ENCODE measurements around the gene WAS. TPM values are rescaled to one million over a fixed set of nuclear protein-coding genes. Genes with fewer than 3 reads are reported as not detected.
"Not testable (repeated sequence)": the region's sequence is repeated elsewhere in the genome, so short reads cannot be mapped to it uniquely, and the experiment has no call there.

The WAS gene
- total and polyA plus RNA-seq, 2 donors (not counting 1 experiment from before 2014, with no cell fraction given) = 88.7 to 98.0 TPM

DNA sequence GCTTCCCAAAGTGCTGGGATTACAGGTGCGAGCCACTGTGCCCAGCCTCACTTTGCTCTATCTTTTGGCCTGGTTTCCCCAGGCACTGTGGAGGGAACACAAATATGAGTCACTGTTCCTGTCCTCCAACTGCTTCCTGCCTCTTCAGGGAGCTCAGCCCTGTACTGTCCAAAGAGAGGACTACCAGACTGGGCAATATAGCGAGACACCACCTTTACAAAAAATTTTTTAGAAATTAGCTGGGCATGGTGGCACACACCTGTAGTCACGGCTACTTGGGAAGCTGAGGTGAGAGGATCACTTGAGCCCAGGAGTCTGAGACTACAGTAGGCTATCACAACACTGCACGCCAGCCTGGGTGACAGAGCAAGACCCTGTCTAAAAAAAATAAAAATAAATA, 16.9 kb upstream of the WAS start:
- CTCF ChIA-PET = no interaction called here
- no peak overlapping the region for H3K4me3 Mint-ChIP-seq
- TF ChIP-seq EZH2 (IDR thresholded peaks at IDR 0.05; ENCODE audit: borderline replicate concordance, insufficient read depth, low read depth, low read length, poor library complexity, severe bottlenecking) = no peak
- TF ChIP-seq, protein P1, sequence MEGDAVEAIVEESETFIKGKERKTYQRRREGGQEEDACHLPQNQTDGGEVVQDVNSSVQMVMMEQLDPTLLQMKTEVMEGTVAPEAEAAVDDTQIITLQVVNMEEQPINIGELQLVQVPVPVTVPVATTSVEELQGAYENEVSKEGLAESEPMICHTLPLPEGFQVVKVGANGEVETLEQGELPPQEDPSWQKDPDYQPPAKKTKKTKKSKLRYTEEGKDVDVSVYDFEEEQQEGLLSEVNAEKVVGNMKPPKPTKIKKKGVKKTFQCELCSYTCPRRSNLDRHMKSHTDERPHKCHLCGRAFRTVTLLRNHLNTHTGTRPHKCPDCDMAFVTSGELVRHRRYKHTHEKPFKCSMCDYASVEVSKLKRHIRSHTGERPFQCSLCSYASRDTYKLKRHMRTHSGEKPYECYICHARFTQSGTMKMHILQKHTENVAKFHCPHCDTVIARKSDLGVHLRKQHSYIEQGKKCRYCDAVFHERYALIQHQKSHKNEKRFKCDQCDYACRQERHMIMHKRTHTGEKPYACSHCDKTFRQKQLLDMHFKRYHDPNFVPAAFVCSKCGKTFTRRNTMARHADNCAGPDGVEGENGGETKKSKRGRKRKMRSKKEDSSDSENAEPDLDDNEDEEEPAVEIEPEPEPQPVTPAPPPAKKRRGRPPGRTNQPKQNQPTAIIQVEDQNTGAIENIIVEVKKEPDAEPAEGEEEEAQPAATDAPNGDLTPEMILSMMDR (IDR thresholded peaks at IDR 0.05) = no peak
- H3K9ac ChIP-seq (ENCODE audit: low read length) = no peak overlapping the region
- no peak for DNase-seq
- POLR2A ChIA-PET = interaction anchor here (0.6 kb wide), 1 partner anchor 10 kb away, joined by 3 read pairs; no protein-coding TSS in a partner anchor
- intact Hi-C loops (cut with micrococcal nuclease) = no loop called here
- no peaks in the 10 kb centered on the region for H3K36me3 ChIP-seq (replicated peaks in 1 of 2; ENCODE audit: control extremely low read depth in 1 of 2, control insufficient read depth in 1 of 2, extremely low read depth in 1 of 2, insufficient read depth in 2 of 2, low read length in 1 of 2)
- no peak overlapping the region for H2AFZ ChIP-seq (ENCODE audit: insufficient read depth, low read depth, low read length, poor library complexity, severe bottlenecking)
- no peak overlapping the region for H3K27ac Mint-ChIP-seq
- no peaks in the 10 kb centered on the region for H4K20me1 ChIP-seq (ENCODE audit: control insufficient read depth, insufficient read depth, low read length, poor library complexity, severe bottlenecking)
- H3K9me3 ChIP-seq (ENCODE audit: control extremely low read depth in 1 of 3, control insufficient read depth in 2 of 3, insufficient read depth in 1 of 3, low read length in 2 of 3) = no peaks in the 10 kb centered on the region
- no peak overlapping the region for H3K4me3 ChIP-seq (ENCODE audit: control extremely low read depth in 1 of 5, extremely low read depth in 1 of 5, insufficient read depth in 1 of 5, low read depth in 2 of 5, low read length in 4 of 5)
- no peak overlapping the region for H3K27ac ChIP-seq (ENCODE audit: low read length in 2 of 2)
- WGBS (ENCODE audit: insufficient coverage) = 80% methylated on average over 1 of the region's 4 CpGs
- no peaks in the 10 kb centered on the region for H3K27me3 ChIP-seq (replicated peaks in 1 of 4; ENCODE audit: control extremely low read depth in 1 of 4, control insufficient read depth in 3 of 4, insufficient read depth in 4 of 4, low read length in 3 of 4)
- no peaks in the 10 kb centered on the region for H3K9me3 Mint-ChIP-seq (ENCODE audit: insufficient read depth)
- no peaks in the 10 kb centered on the region for H3K4me1 ChIP-seq (ENCODE audit: control insufficient read depth in 2 of 2, insufficient read depth in 2 of 2, low read length in 2 of 2)
- no peak overlapping the region for H3K4me2 ChIP-seq (replicated peaks; ENCODE audit: low read depth, low read length, poor library complexity, severe bottlenecking)
- H3K79me2 ChIP-seq (ENCODE audit: control insufficient read depth, insufficient read depth, low read length) = no peaks in the 10 kb centered on the region
- no peaks in the 10 kb centered on the region for H3K27me3 Mint-ChIP-seq
- no peak for ATAC-seq (ENCODE audit: low read depth)
- no peaks in the 10 kb centered on the region for H3K4me1 Mint-ChIP-seq

DNA sequence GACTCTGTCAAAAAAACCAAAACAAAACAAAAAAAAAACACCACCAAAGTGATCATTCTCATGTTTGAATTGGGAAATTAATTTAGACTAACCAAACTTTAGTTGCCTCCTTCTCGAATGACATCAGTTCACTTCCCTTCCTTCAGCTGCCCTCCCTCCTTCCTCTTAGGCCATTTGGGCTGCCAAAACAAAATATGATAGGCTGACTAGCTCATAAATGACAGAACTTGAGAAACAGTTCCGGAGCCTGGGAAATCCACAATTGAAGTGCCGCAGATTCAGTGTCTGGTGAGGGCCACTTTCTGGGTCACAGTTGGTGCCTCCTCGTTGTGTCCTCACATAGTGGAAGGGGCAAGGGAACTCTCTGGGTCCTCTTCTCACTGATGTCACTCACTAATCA, 16.1 kb upstream of the WAS start:
- intact Hi-C loops (cut with micrococcal nuclease) = no loop called here
- no peak overlapping the region for H3K4me3 Mint-ChIP-seq

DNA sequence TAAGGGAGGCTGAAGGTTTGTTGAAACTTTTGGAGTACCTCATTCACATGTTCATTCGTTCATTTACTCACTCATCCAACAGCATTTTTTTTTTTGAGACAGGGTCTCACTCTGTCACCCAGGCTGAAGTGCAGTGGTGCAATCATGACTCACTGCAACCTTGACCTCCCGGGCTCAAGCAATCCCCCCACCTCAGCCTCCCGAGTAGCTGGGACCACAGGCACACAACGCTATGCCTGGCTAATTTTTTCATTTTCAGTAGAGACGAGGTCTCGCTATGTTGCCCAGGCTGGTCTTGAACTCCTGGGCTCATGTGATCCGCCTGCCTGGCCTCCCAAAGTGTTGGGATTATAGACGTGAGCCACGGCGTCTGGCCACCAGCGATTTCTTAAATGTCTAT, 15.4 kb upstream of the WAS start:
- H3K4me2 ChIP-seq (replicated peaks; ENCODE audit: low read depth, low read length, poor library complexity, severe bottlenecking); H3K27ac ChIP-seq (ENCODE audit: low read length in 2 of 2); H3K4me1 Mint-ChIP-seq; H3K4me3 Mint-ChIP-seq; H4K20me1 ChIP-seq (ENCODE audit: control insufficient read depth, insufficient read depth, low read length, poor library complexity, severe bottlenecking); H3K27me3 ChIP-seq (replicated peaks in 1 of 4; ENCODE audit: control extremely low read depth in 1 of 4, control insufficient read depth in 3 of 4, insufficient read depth in 4 of 4, low read length in 3 of 4); H3K9me3 ChIP-seq (ENCODE audit: control extremely low read depth in 1 of 3, control insufficient read depth in 2 of 3, insufficient read depth in 1 of 3, low read length in 2 of 3); ATAC-seq (ENCODE audit: low read depth); H3K4me3 ChIP-seq (ENCODE audit: control extremely low read depth in 1 of 5, extremely low read depth in 1 of 5, insufficient read depth in 1 of 5, low read depth in 2 of 5, low read length in 4 of 5); H3K79me2 ChIP-seq (ENCODE audit: control insufficient read depth, insufficient read depth, low read length); H3K27me3 Mint-ChIP-seq; POLR2A ChIA-PET; H3K27ac Mint-ChIP-seq; DNase-seq; H3K4me1 ChIP-seq (ENCODE audit: control insufficient read depth in 2 of 2, insufficient read depth in 2 of 2, low read length in 2 of 2); H3K9ac ChIP-seq (ENCODE audit: low read length); H3K36me3 ChIP-seq (replicated peaks in 1 of 2; ENCODE audit: control extremely low read depth in 1 of 2, control insufficient read depth in 1 of 2, extremely low read depth in 1 of 2, insufficient read depth in 2 of 2, low read length in 1 of 2); CTCF ChIA-PET; H2AFZ ChIP-seq (ENCODE audit: insufficient read depth, low read depth, low read length, poor library complexity, severe bottlenecking); H3K9me3 Mint-ChIP-seq (ENCODE audit: insufficient read depth); intact Hi-C loops (cut with micrococcal nuclease): not testable (repeated sequence)
- WGBS (ENCODE audit: insufficient coverage) = 97% methylated on average over 5 of the region's 11 CpGs

More for the DNA sequence above, 16.1 kb upstream of the WAS start:
- TF ChIP-seq, protein P1 (IDR thresholded peaks at IDR 0.05) = no peak
- no peak for TF ChIP-seq EZH2 (IDR thresholded peaks at IDR 0.05; ENCODE audit: borderline replicate concordance, insufficient read depth, low read depth, low read length, poor library complexity, severe bottlenecking)
- ATAC-seq (ENCODE audit: low read depth) (no peak), DNase-seq (no peak)
- no peaks in the 10 kb centered on the region for H3K79me2 ChIP-seq (ENCODE audit: control insufficient read depth, insufficient read depth, low read length)
- H3K4me2 ChIP-seq (replicated peaks; ENCODE audit: low read depth, low read length, poor library complexity, severe bottlenecking) = no peak overlapping the region
- no peak overlapping the region for H3K27ac ChIP-seq (ENCODE audit: low read length in 2 of 2)
- ChIA-PET POLR2A (no interaction called here), CTCF (no interaction called here)
- H3K27me3 ChIP-seq (replicated peaks in 1 of 4; ENCODE audit: control extremely low read depth in 1 of 4, control insufficient read depth in 3 of 4, insufficient read depth in 4 of 4, low read length in 3 of 4) = no peaks in the 10 kb centered on the region
- WGBS (ENCODE audit: insufficient coverage) = 88% methylated on average over 1 of the region's 4 CpGs
- no peaks in the 10 kb centered on the region for H4K20me1 ChIP-seq (ENCODE audit: control insufficient read depth, insufficient read depth, low read length, poor library complexity, severe bottlenecking)
- no peaks in the 10 kb centered on the region for H3K36me3 ChIP-seq (replicated peaks in 1 of 2; ENCODE audit: control extremely low read depth in 1 of 2, control insufficient read depth in 1 of 2, extremely low read depth in 1 of 2, insufficient read depth in 2 of 2, low read length in 1 of 2)
- Mint-ChIP-seq H3K27me3 (no peaks in the 10 kb centered on the region), H3K27ac (no peak overlapping the region), H3K9me3 (ENCODE audit: insufficient read depth) (no peaks in the 10 kb centered on the region), H3K4me1 (no peaks in the 10 kb centered on the region)
- no peak overlapping the region for H3K4me3 ChIP-seq (ENCODE audit: control extremely low read depth in 1 of 5, extremely low read depth in 1 of 5, insufficient read depth in 1 of 5, low read depth in 2 of 5, low read length in 4 of 5)
- no peaks in the 10 kb centered on the region for H3K4me1 ChIP-seq (ENCODE audit: control insufficient read depth in 2 of 2, insufficient read depth in 2 of 2, low read length in 2 of 2)
- H2AFZ ChIP-seq (ENCODE audit: insufficient read depth, low read depth, low read length, poor library complexity, severe bottlenecking) = no peak overlapping the region
- no peak overlapping the region for H3K9ac ChIP-seq (ENCODE audit: low read length)
- H3K9me3 ChIP-seq (ENCODE audit: control extremely low read depth in 1 of 3, control insufficient read depth in 2 of 3, insufficient read depth in 1 of 3, low read length in 2 of 3) = no peaks in the 10 kb centered on the region

Measured in B cell (primary cell).